Measurements from ENCODE around the gene KCNK16.

KCNK16 gene

GRCh38 chr6:39342692-39343395, 20.3 kb upstream of the KCNK16 start:
- FAIRE-seq, result no peak

DNA sequence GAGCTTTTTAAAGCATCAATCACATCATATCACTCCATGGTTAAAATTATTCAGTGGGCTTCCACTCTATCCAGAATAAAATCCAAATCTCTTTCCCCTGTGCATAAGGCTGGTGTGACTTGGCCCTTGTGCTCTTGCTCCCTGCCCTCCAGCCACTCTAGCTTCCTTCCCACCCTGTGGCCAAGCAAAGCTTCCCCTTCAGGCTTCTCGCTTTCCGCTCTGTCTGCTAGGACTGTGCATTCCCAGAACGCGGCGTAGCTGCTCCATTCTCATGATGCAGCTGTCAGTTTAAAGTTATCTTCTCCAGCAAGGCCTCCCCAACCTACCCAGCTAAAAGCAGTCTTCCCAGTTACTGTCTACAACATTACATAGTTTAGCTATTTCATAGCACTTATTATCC, 19.4 kb upstream of the KCNK16 start:
- no peak for DNase-seq (ENCODE audit: low spot score)
- no peak for FAIRE-seq

More at GRCh38 chr6:39342692-39343395, 20.3 kb upstream of the KCNK16 start:
- no peak for DNase-seq (ENCODE audit: low spot score)

GRCh38 chr6:39341352-39341751, 18.9 kb upstream of the KCNK16 start:
- DNase-seq (ENCODE audit: low spot score) (no peak), FAIRE-seq (no peak)

GRCh38 chr6:39339868-39340550, 17.5 kb upstream of the KCNK16 start:
- DNase-seq (ENCODE audit: low spot score), result no peak
- FAIRE-seq, result no peak

DNA sequence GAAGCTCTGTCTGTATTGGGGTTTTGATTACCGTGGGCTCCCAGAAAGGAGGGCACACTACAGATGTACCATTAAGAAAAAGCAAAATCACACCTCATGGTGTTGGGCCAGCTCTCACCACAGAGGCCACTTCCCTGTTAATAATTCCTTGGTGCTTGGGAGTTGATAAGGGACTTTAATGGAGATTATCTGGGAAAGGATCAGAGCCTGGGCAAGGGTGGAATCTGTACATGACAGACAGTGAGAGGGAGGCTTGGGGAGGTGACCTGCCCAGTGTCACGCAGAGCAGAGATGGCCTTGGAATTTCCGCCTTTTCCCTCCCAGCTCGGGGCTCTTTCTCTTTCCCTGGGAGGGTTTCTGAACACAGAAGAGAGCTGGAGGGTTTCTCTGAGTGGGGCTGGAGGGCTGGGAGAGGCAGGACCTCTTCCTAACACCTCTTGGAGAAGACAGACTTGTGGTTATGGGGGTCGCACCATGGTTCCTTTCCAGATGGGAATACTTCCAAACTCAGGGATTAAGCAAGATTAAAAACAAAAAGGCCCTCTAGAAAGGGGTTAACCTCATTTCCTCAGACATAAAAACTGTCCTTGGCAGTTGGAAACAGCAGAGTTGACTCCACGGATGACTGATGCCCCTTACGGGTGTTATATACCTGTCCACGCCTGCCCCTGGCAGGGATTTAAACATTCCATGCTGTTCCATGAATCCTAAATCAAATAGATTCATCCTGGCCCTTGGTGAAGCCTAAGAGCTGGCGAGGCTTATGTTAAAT, 16.8 kb upstream of the KCNK16 start:
- no peak for FAIRE-seq
- DNase-seq (ENCODE audit: low spot score), result no peak

DNA sequence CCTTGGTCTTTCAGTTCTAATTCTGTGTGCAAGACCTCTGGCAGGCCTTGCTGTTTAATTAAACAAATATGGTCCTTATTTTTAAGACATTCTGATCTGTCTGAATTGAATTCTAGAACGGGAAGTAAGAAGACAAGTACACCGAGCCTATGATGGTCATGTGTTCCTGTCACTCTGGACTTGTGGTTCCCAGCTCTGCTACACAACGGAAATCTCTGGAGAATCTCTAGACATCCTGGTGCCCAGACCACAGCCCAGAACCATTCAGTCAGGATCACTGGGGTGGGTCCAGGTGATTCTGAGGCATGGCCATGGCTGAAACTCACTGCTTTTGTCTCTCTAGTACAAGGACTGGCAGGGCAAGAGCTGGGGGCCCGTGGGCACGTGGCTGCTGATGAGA, 15.9 kb upstream of the KCNK16 start:
- DNase-seq (ENCODE audit: low spot score) (no peak), FAIRE-seq (no peak)

- DNase-seq (ENCODE audit: low spot score) (no peak), FAIRE-seq (no peak)
Measured at GRCh38 chr6:39335780-39336545, 13.5 kb upstream of the KCNK16 start.

DNA sequence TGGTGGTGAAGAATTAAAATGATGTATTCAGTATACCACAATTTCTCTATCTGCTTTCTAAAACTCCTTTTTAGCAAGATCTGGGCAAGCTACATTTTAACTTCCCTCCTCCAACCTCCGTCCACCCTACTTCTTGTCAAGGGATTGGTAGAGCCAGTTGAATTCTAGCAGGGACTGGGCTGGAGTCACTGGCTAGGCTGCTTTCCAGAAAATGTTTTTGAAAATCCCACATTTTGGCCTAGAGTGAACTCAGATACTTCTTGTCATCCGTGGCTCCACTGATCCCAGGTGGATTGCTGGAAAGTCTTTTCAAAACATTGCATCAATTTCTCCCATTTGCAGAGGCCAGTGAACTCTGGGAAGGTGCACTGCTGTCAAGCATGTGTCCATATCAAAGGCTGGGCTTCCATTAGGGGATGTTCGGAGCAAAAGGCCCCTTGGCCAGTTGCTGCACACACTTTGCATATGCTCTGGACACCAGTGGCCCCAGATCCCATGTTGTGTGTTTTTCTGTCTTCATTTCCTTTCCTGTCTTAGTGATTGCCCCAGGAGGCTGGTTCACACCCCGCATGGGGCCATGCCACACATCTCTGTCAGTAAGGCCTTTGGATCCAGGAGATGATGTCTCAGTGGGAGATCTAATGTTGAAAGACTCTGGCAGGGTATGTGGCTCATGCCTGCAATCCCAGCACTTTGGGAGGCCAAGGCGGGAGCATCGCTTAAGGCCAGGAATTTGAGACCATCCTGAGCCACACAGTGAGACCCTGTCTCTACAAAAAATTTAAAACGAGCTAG, 11.3 kb upstream of the KCNK16 start:
- FAIRE-seq, result no peak
- no peak for DNase-seq (ENCODE audit: low spot score)

DNA sequence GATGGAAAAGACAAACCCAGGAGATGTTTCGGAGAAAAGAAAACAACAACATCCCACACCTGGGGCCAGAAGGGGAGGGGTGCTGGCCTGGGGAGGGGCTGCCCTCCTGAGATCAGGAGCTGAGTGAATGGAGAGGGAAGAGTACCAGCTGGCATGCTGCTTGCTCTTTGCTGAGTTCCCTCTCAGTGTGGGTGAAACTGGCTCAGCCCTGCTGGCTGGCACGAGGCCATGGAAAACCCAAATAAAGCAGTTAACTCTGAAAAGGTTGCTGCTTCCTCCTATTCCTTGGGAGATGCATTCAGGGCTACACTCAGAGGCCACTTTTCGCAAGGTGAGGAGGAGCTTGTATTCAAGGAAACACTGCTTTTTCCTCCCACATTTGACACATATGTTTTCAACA, 8.0 kb upstream of the KCNK16 start:
- FAIRE-seq (no peak), DNase-seq (ENCODE audit: low spot score) (no peak)

- FAIRE-seq (no peak), DNase-seq (ENCODE audit: low spot score) (no peak)
Measured at GRCh38 chr6:39330057-39330456, 7.6 kb upstream of the KCNK16 start.

DNA sequence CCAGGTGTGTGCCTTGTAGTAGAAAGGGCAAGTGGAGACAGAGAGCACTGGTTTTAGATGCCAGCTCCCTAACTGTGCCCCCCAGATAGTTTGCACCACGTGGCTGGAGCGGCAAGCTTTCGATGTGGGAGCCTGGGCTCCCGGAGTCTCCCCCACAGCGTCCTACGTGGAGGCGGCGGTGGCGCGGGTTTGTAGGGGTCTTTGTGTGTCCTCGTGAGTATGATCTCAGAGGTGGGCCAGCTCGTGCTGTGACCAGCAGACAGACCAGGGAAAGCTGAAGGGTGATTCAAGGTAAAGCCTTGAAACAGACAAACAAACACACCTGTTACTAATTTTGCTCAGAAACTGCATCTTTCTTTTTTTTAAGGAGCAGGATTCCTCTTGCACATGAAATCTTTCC, 5.6 kb upstream of the KCNK16 start:
- FAIRE-seq (no peak), DNase-seq (ENCODE audit: low spot score) (no peak)

- FAIRE-seq (no peak), DNase-seq (ENCODE audit: low spot score) (no peak)
Measured at GRCh38 chr6:39327507-39327906, 5.0 kb upstream of the KCNK16 start.

DNA sequence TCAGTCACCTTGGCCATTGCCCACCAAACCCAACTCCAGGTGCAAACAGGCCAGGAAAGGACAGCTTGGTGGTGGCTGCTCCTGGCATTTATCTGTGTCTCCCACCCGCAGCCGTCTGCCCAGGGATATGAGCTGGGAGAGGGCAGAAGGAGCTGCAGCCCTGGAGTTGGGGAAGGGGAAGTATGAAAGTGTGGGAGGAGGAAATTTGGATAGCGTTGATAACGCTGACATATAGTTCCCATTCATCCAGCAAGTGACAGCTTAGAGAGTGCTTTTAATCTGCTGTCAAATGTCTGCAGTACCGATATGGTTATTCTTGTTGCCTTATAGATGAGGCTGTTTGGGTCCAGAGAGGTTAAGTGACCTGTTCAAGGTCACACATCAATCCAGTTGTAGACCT, 741 bp downstream of the KCNK16 start:
- no peak for DNase-seq (ENCODE audit: low spot score)
- no peak for FAIRE-seq

DNA sequence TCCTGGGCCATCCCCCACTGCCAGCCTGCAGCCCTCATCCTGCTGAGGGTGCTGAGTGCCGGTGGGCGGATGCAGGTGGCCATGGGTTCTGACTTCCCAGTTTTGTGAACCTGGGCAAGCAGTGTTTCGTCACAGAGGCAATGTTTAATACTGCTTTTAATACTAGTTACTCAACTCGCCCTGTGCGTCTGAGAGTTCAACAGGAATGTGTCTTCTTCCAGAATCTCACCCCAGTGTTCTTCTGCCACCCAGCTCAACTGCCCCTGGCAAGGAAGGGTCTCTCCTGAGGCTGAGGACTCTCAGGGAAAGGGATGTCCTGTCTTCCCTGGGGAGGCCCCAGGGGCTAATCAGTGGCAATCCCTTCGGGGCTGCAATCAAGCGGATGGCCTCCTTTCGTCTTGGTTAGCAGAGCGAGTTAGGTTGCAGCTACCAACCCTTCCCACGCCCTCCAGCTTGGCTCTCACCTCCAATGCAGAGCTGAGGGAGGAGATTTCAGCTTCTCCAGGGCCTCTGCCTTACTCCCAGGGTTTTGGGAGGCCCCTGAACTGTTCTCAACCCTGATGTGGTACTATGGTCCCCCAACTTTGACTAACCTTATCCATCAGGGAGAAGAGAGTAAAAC, 2.0 kb downstream of the KCNK16 start:
- FAIRE-seq, result no peak

GRCh38 chr6:39319621-39320362, 2.7 kb downstream of the KCNK16 start:
- FAIRE-seq (no peak), DNase-seq (ENCODE audit: low spot score) (no peak)

More for the DNA sequence above, 2.0 kb downstream of the KCNK16 start:
- no peak for DNase-seq (ENCODE audit: low spot score)

GRCh38 chr6:39317256-39317655, 5.2 kb downstream of the KCNK16 start:
- DNase-seq (ENCODE audit: low spot score) (no peak), FAIRE-seq (no peak)

DNA sequence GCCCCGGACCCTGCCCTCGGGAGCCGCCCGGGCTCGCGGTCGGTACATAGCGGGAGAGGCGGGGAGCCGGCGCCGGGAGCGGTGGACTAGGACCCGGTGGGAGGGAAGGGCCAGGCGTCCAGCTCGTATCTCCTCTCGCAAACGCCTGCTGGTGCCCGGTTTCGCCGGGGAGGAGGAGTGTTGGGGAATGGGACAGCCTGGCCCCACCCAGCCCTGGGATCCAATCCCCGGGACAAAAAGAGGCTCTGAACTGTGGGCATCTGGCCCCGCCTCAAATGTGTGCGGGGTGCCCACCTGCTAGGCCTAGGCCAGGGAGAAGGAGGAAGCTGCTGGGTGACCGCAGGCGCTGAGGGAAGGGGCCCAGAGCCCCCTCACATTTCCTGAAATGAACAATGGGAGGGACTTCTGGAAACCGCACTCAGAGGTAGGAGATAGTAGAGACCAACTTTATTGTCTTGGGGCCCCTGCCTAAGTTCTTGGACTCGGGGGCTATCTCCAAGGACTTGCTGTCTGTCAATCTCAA, 8.2 kb downstream of the KCNK16 start, which contains the start of gene KCNK17:
Gene KCNK17, minus strand, starts transcription at position 147 of the 523 bp plus-strand sequence. Its CDS starts 99 bp downstream, at position 48.
- no peak for DNase-seq (ENCODE audit: low spot score)

GRCh38 chr6:39313526-39314272, 8.8 kb downstream of the KCNK16 start:
- DNase-seq (ENCODE audit: low spot score) (no peak), FAIRE-seq (no peak)

More for the DNA sequence above, 8.2 kb downstream of the KCNK16 start, which contains the start of gene KCNK17:
- no peak for FAIRE-seq
